Mucosa of descending colon (tissue), 3 donors: Measurements from ENCODE around the gene CCDC187. TPM values are rescaled to one million over a fixed set of nuclear protein-coding genes. Genes with fewer than 3 reads are reported as not detected.

Experiments used
- ATAC-seq: fragments of 200-7000 bp; cut with Tn5 transposase; one replicate; pipeline ENCODE4 v1.9.1; 2020; ENCODE audit warnings: mild to moderate bottlenecking, moderate library complexity
- DNase-seq, 3 donors: peaks; one replicate each; pipeline ENCODE4 v3.0.0-alpha.2; 2020
- H3K36me3 ChIP-seq: fragments of 200-600 bp; one replicate; pipeline ENCODE4 v1.8.0; 2021; ENCODE audit warnings: low read depth, mild to moderate bottlenecking
- H3K4me1 ChIP-seq: fragments of 200-600 bp; one replicate; pipeline ENCODE4 v1.8.0; 2021; ENCODE audit warnings: low read depth, mild to moderate bottlenecking
- H3K4me3 ChIP-seq: fragments of 200-600 bp; one replicate; pipeline ENCODE4 v1.8.0; 2021; ENCODE audit warnings: mild to moderate bottlenecking
- H3K9me3 ChIP-seq: fragments of 200-600 bp; one replicate; pipeline ENCODE4 v1.8.0; 2021; ENCODE audit warnings: mild to moderate bottlenecking
- intact Hi-C, 2 donors: fragments of 100-400 bp; cut with DNase I in 1 of 2; cut with micrococcal nuclease in 1 of 2; formaldehyde crosslinking; loops; one replicate each; pipeline versions ENCODE4 v1.11.0 to v1.11.1; 2022; cut with DNase I, micrococcal nuclease
- total RNA-seq, 3 donors: library from RNA; stranded (reverse); fragmentation: NEBNext Ultra II Directional in 2 of 3; extraction: Animal tissue kit (Norgen Biotek cat#: 25700) in 2 of 3; gene quantifications; one replicate each; pipeline versions ENCODE4 v1.2.1 to v1.2.4, GENCODE V29; 2021 to 2023
- TF ChIP-seq, protein P1 (sequence below): fragments of 200-600 bp; IDR thresholded peaks from one replicate; pipeline ENCODE4 v1.8.0; 2022; ENCODE audit warnings: antibody characterized with exemption, mild to moderate bottlenecking
- donor health status: DM: no; HTN: no; CAD: no; lungs with moderate emphysema.
- donor health status: DM: no; HTN: no; CAD: no.
- donor health status: DM: no; HTN: yes; CAD: no.

Gene CCDC187
- total RNA-seq, 3 donors from 2014 or later, result 0.19 to 0.93 (median 0.48) TPM

DNA sequence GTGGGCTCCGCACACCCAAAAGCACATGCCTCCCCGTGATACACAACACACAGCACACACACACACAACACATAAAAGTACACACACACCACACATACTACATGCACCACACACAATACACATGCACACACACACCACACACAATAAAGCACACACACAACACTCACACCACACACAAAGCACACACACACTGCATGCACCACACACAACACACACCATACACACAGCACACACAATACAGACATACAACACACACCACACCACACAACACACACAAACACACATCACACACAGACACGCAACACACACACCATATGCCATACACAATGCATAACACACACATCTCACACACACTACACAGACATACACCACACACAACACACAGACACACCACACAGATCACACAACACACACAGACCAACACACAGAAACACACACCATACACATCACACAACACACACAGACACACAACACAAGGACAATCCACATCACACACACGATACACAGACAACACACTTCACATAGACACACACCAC, 3.4 kb upstream of the CCDC187 start:
- Histone ChIP-seq H3K36me3 (no peaks in the 10 kb centered on the region), H3K4me3 (no peak overlapping the region), H3K9me3 (no peaks in the 10 kb centered on the region), H3K4me1 (peaks cover 8% of the 10 kb centered on the region)
- DNase-seq (no peak), ATAC-seq (no peak)
- intact Hi-C loops, result no loop called here
- TF ChIP-seq, protein P1, sequence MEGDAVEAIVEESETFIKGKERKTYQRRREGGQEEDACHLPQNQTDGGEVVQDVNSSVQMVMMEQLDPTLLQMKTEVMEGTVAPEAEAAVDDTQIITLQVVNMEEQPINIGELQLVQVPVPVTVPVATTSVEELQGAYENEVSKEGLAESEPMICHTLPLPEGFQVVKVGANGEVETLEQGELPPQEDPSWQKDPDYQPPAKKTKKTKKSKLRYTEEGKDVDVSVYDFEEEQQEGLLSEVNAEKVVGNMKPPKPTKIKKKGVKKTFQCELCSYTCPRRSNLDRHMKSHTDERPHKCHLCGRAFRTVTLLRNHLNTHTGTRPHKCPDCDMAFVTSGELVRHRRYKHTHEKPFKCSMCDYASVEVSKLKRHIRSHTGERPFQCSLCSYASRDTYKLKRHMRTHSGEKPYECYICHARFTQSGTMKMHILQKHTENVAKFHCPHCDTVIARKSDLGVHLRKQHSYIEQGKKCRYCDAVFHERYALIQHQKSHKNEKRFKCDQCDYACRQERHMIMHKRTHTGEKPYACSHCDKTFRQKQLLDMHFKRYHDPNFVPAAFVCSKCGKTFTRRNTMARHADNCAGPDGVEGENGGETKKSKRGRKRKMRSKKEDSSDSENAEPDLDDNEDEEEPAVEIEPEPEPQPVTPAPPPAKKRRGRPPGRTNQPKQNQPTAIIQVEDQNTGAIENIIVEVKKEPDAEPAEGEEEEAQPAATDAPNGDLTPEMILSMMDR, result no peak

DNA sequence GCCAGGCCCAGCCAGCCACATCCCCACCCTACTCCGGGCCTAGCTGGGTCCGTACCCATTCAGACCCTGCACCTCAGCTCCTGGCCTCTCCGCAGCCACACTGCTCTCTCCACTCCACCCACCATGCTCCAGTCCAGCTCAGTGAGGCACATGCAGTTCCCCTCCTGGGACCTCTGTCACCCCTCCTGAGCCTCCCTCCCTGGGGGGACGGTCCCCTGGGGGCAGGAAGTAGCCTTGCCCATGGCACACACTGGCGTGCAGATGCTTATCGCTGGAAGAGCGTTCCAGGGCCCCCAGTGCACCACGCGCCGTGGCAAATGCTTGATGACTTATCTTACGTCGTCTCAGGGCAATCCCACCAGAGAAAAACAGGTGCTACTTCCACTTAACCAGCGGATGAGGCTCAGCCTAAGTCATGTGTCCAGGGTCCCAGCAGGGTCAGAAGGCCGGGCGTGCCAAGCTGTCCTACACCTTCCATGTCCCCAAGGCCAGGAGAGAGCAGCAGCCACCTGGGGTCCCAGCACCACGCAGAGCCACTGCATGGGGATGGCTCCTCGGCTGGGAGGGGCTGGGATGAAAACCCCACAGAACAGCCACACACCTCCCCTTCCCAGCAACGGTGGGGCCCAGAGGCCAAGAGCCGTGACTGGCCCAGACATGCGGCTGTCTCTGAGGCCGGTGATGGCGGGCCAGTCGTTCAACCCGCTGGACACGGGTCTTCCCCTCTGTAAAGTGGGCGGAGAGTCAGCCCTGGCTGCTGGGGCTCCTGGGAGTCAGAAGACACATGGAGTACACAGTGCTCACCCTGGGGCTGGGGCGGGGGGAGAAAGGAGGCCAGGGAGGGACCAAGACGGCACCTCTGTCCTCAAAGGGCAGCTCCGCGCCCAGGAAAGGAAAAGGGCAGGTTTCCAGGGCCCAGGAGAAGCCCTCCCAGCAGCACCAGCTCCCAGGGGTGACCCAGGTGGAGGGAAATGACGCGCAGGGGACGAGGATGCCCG, 2.6 kb upstream of the CCDC187 start:
- ATAC-seq, result peak; percentile 7
- DNase-seq, result no peak
- H3K9me3 ChIP-seq, result no peaks in the 10 kb centered on the region
- TF ChIP-seq, protein P1, result no peak
- H3K4me3 ChIP-seq, result no peak overlapping the region
- peaks cover 5% of the 10 kb centered on the region for H3K4me1 ChIP-seq
- no peaks in the 10 kb centered on the region for H3K36me3 ChIP-seq
- intact Hi-C loops, result no loop called here

DNA sequence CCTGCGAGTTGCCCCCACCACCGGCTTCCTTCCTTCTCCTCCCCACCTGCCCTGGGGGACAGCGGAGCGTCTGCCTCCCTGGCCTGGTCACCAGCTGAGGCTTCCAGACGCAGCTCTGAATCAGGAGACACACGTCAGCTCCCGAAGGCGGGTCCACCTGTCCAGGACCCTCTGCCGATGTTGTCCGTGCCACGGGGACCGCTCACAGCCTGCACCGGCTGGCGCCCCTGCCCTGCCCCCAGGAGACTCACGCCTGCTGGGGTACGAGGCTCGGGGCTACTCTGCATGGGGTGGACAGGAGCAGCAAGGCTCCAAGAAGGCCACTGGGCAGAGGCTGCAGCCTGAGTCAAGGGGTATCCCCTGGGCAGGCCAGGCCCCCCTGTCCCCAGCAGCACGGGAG, 1.9 kb upstream of the CCDC187 start:
- DNase-seq, result no peak
- no peaks in the 10 kb centered on the region for H3K9me3 ChIP-seq
- no peaks in the 10 kb centered on the region for H3K4me1 ChIP-seq
- H3K4me3 ChIP-seq, result no peak overlapping the region
- H3K36me3 ChIP-seq, result no peaks in the 10 kb centered on the region
- TF ChIP-seq, protein P1, result no peak
- intact Hi-C loops, result no loop called here
- ATAC-seq, result peak; percentile 17

DNA sequence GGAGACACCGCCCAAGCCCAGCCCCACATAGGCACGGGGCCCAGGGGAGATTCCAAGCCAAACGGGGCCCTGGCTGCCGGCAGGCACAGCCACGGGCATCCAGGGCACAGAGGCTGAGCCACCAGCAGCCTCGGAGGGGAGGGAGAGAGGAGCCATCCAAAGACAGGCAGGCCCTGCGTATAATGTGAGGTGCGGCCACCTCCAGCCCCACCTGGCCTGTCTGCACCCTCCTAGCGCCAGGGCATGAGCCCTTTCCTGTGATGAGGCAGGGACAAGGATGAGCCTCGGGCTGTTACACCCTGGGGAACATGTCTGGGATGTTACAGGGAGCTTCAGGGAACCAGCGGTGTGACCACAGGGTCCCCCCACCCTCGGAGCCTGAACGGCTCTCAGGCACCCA, 1.1 kb upstream of the CCDC187 start:
- intact Hi-C loops, result no loop called here
- H3K9me3 ChIP-seq, result no peaks in the 10 kb centered on the region
- DNase-seq (no peak), ATAC-seq (peak; percentile 6)
- no peaks in the 10 kb centered on the region for H3K4me1 ChIP-seq
- TF ChIP-seq, protein P1, result no peak
- H3K36me3 ChIP-seq, result no peaks in the 10 kb centered on the region
- no peak overlapping the region for H3K4me3 ChIP-seq

DNA sequence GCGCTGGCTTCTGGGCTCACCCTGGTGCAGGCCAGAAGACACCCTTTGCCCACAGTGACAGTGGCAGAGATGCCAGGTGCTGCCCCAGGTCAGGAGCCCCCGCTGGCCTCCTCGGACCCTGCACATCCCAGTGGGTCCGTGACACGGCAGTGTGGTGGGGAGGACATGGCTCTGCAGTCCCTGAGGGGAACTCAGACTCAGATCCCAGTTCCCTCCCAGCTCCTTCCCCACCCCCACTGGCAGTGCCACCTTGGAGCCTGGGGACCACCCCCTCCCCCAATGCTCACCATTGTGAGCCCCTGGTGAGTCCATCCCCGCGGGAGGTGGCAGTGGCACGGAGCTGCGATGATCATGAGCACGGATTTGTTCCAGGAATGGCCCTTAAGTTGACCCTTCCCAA, 562 bp upstream of the CCDC187 start:
- H3K4me3 ChIP-seq, result no peak overlapping the region
- H3K36me3 ChIP-seq, result no peaks in the 10 kb centered on the region
- TF ChIP-seq, protein P1, result no peak
- H3K9me3 ChIP-seq, result no peaks in the 10 kb centered on the region
- intact Hi-C loops, result no loop called here
- DNase-seq (no peak), ATAC-seq (no peak)
- H3K4me1 ChIP-seq, result no peaks in the 10 kb centered on the region
